ENCODE results near the gene TGFBR3L. TPM values are rescaled to one million over a fixed set of nuclear protein-coding genes. Genes with fewer than 3 reads are reported as not detected.

Gene TGFBR3L
- total RNA-seq, 1 experiment from 2014 or later, result 12.5 TPM

GRCh38 chr19:7926727-7927604 lies 12.3 kb downstream of the TGFBR3L start:
- CTCF ChIA-PET, result no interaction called here

GRCh38 chr19:7927605-7928333 lies 13.1 kb downstream of the TGFBR3L start:
- no TSS peak for BruUV-seq (replicated peaks)

More at GRCh38 chr19:7926727-7927604, 12.3 kb downstream of the TGFBR3L start:
- Histone ChIP-seq H3K4me3 (ENCODE audit: low read depth in 2 of 2, low read length in 2 of 2) (peak overlapping the region; percentile 38 to 53; a peak in 3 of 4 replicates), H3K9me3 (ENCODE audit: control insufficient read depth, insufficient read depth, low read depth, low read length) (no peaks in the 10 kb centered on the region), H3K27me3 (ENCODE audit: control insufficient read depth, insufficient read depth, low read length) (no peaks in the 10 kb centered on the region), H3K27ac (ENCODE audit: low read length) (peak overlapping the region; percentile 82), H3K36me3 (ENCODE audit: control insufficient read depth, insufficient read depth, low read length) (no peaks in the 10 kb centered on the region), H3K4me1 (ENCODE audit: control insufficient read depth, insufficient read depth, low read length) (peaks cover 57% of the 10 kb centered on the region)
- no TSS peak for BruUV-seq (replicated peaks)
- TF ChIP-seq SIN3A (IDR thresholded peaks at IDR 0.05; ENCODE audit: borderline replicate concordance, insufficient read depth, low read depth, low read length), result no peak
- intact Hi-C loops (cut with micrococcal nuclease; ENCODE audit: unreplicated experiment), result no loop called here
- ATAC-seq (peak; percentile 7), DNase-seq (ENCODE audit: low read depth, low spot score) (no peak)
- in situ Hi-C loops (cut with HindIII; ENCODE audit: low pct_unique_long_range_greater_than_20kb, low sequenced_read_pairs), result no loop called here
- POLR2A ChIA-PET, result interaction anchor here (0.6 kb wide), 2 partner anchors 21 to 862 kb away, joined by 8 to 10 read pairs; no protein-coding TSS in a partner anchor

More at GRCh38 chr19:7927605-7928333, 13.1 kb downstream of the TGFBR3L start:
- ChIA-PET CTCF (interaction anchor here (0.7 kb wide), 1 partner anchor 339 kb away, joined by 3 read pairs; no protein-coding TSS in a partner anchor), POLR2A (interaction anchor here (0.6 kb wide), 1 partner anchor 863 kb away, joined by 8 read pairs; no protein-coding TSS in a partner anchor)
- Histone ChIP-seq H3K36me3 (ENCODE audit: control insufficient read depth, insufficient read depth, low read length) (no peaks in the 10 kb centered on the region; the same call in 1 of the 2 replicates), H3K27me3 (ENCODE audit: control insufficient read depth, insufficient read depth, low read length) (no peaks in the 10 kb centered on the region), H3K4me3 (ENCODE audit: low read depth in 2 of 2, low read length in 2 of 2) (no peak overlapping the region), H3K9me3 (ENCODE audit: control insufficient read depth, insufficient read depth, low read depth, low read length) (no peaks in the 10 kb centered on the region), H3K4me1 (ENCODE audit: control insufficient read depth, insufficient read depth, low read length) (peaks cover 54% of the 10 kb centered on the region), H3K27ac (ENCODE audit: low read length) (peak overlapping the region; percentile 82)
- in situ Hi-C loops (cut with HindIII; ENCODE audit: low pct_unique_long_range_greater_than_20kb, low sequenced_read_pairs), result no loop called here
- ATAC-seq (no peak), DNase-seq (ENCODE audit: low read depth, low spot score) (no peak)
- intact Hi-C loops (cut with micrococcal nuclease; ENCODE audit: unreplicated experiment), result no loop called here
- 0 out of 2 replicates have a peak, but pooled peaks have one; percentile 28 for TF ChIP-seq POLR2AphosphoS5 (IDR thresholded peaks at IDR 0.05; ENCODE audit: low read depth, low read length)
- TF ChIP-seq REST (IDR thresholded peaks at IDR 0.05; ENCODE audit: insufficient read depth in 1 of 2, low read depth in 2 of 2, low read length in 1 of 2), result no peak

All from Panc1 (cell line).